DND-41 (cell line): ENCODE data around the gene MAGI1.

Experiments used
- ATAC-seq: fragments of 200-7000 bp; cut with Tn5 transposase; 3 replicates; pipeline ENCODE4 v1.9.1; 2021; ENCODE audit warnings: low read depth; ENCODE audit not compliant: insufficient read depth
- DNase-seq: peaks from one replicate; pipeline ENCODE4 v3.0.0-alpha.2; 2020
- H2AFZ ChIP-seq: 2 replicates; pipeline ENCODE4 v1.6.0; 2012; ENCODE audit warnings: low read depth, low read length
- H3K27ac ChIP-seq: 2 replicates; pipeline ENCODE4 v1.5.1; 2012; ENCODE audit warnings: low read length, inconsistent platforms
- H3K27me3 ChIP-seq: fragments of 200-600 bp; sonication (generic); 2 replicates; pipeline ENCODE4 v1.6.0; 2012; ENCODE audit warnings: low read length, mild to moderate bottlenecking, inconsistent platforms; ENCODE audit not compliant: insufficient read depth, poor library complexity
- H3K36me3 ChIP-seq: 2 replicates; pipeline ENCODE4 v1.5.1; 2012; ENCODE audit warnings: low read length, inconsistent platforms; ENCODE audit not compliant: insufficient read depth
- H3K4me1 ChIP-seq: 2 replicates; pipeline ENCODE4 v1.5.1; 2012; ENCODE audit warnings: mild to moderate bottlenecking, low read length; ENCODE audit not compliant: insufficient read depth
- H3K4me2 ChIP-seq: 2 replicates; pipeline ENCODE4 v1.6.0; 2012; ENCODE audit warnings: mild to moderate bottlenecking, moderate library complexity, low read length, inconsistent platforms; ENCODE audit not compliant: insufficient read depth
- H3K4me3 ChIP-seq, 2 experiments: fragments of 200-600 bp in 1 of 2; shearing (Covaris generic) in 1 of 2; 2 replicates each; pipeline ENCODE4 v1.5.1; 2012 to 2016; ENCODE audit warnings: inconsistent platforms in 2 of 2, low read length in 2 of 2, mild to moderate bottlenecking in 2 of 2, low read depth in 1 of 2, moderate library complexity in 1 of 2
- H3K79me2 ChIP-seq: 2 replicates; pipeline ENCODE4 v1.6.0; 2012; ENCODE audit warnings: low read length, inconsistent platforms; ENCODE audit not compliant: insufficient read depth
- H3K9ac ChIP-seq: 2 replicates; pipeline ENCODE4 v1.6.0; 2012; ENCODE audit warnings: low read depth, mild to moderate bottlenecking, inconsistent platforms, low read length, moderate library complexity
- H3K9me3 ChIP-seq: 2 replicates; pipeline ENCODE4 v1.5.1; 2012; ENCODE audit warnings: low read length, moderate library complexity, mild to moderate bottlenecking, inconsistent platforms; ENCODE audit not compliant: insufficient read depth, severe bottlenecking
- H4K20me1 ChIP-seq: 2 replicates; pipeline ENCODE4 v1.6.0; 2012; ENCODE audit warnings: low read length; ENCODE audit not compliant: insufficient read depth
- EZH2 ChIP-seq: IDR thresholded peaks from 3 replicates; pipeline ENCODE4 v1.6.1; 2012; ENCODE audit warnings: borderline replicate concordance, low read depth, mild to moderate bottlenecking, moderate library complexity, low read length, inconsistent platforms; ENCODE audit not compliant: severe bottlenecking
- TF ChIP-seq, protein P1 (sequence below): IDR thresholded peaks from 2 replicates; pipeline ENCODE4 v1.5.1; 2012; ENCODE audit warnings: borderline replicate concordance, low read length, moderate library complexity, mild to moderate bottlenecking; ENCODE audit not compliant: poor library complexity, severe bottlenecking; ENCODE audit errors: extremely low read depth

The MAGI1 gene

DNA sequence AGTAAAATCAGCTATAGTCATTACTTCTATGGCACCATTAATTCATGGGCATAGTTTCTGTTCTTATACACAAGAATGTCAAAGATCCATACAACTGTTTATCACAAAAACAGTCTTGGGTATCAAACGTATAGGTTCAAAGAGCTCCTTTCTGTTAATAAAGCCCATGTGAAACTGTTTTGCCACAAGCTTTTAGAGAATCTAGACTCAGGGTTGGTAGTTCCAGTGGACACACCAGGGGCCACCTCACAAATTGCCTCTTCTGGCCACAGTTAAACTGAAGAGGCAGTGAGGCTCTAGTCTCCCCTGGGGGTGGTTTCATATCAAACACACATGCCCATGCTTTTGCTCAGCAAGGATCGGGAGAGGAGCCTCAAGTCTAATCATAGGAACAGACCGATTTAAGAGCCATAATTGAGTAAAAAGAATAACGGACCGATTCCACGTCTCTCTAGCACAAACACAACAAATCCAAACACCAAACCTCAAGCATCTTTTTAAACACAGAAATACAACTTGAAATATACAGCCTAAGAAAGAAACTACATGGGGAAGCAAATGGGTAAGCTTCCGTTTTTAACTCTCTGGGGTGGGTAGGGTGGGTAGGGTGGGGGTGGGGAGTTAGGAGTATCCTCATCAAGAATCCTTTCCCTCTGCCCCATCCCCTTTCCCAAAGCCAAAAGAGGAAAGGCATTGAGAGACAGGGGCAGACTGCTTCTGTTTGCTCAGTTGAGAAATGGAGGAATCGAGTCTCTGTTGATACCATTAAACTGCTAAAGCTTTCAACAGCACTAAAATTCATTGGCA lies 443.3 kb downstream of the MAGI1 start:
- no peak for DNase-seq
- no peak for ATAC-seq
- no peak overlapping the region for H3K9ac ChIP-seq

DNA sequence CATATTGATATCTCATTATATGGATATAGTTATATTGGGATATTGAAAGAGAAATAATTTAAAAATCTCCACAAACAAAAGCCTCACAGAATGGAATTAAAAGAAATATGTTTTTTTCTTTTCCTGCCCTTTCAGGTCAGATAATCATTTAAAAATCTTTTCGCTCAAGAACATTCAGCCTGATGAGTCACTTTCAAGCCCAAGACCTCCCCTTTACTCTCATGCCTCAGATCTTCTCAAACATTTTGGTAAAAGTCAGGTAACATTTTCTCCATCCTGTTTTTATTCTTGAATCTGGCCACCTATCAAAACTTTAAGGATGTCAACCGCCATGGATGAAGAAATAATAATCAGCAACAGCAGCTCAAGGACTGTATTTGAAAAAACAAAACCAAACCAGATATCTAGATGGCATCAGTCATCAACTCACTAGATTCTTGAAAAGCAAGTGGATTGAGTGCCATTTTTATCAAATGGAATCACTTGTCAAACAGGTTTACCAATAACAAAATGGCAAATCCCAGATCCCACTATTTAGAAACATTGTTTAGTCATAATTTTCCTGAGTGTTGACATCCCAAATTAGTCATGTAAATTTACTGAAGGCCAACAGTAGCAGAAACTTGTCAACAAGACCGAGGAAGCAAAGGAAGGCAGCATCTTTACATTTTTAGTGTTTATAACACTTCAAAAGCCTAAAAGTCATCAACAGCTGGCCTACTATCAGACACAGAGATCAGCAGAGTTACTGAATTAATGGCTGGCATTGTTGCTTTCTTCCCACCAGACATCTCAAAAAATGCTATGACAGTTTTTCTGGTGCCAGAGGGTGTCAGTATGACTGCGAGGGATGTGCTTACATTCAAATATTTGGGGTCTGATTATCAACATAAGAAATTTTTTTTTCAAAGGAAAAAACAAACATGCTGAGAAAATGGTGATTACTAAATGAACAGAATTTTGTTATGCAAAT lies 444.7 kb downstream of the MAGI1 start:
- H3K4me3 ChIP-seq, result no peak overlapping the region
- no peak overlapping the region for H3K27ac ChIP-seq
- no peaks in the 10 kb centered on the region for H3K4me1 ChIP-seq
- DNase-seq (no peak), ATAC-seq (no peak)
- no peak for TF ChIP-seq EZH2
- TF ChIP-seq, protein P1, sequence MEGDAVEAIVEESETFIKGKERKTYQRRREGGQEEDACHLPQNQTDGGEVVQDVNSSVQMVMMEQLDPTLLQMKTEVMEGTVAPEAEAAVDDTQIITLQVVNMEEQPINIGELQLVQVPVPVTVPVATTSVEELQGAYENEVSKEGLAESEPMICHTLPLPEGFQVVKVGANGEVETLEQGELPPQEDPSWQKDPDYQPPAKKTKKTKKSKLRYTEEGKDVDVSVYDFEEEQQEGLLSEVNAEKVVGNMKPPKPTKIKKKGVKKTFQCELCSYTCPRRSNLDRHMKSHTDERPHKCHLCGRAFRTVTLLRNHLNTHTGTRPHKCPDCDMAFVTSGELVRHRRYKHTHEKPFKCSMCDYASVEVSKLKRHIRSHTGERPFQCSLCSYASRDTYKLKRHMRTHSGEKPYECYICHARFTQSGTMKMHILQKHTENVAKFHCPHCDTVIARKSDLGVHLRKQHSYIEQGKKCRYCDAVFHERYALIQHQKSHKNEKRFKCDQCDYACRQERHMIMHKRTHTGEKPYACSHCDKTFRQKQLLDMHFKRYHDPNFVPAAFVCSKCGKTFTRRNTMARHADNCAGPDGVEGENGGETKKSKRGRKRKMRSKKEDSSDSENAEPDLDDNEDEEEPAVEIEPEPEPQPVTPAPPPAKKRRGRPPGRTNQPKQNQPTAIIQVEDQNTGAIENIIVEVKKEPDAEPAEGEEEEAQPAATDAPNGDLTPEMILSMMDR, result no peak
- no peaks in the 10 kb centered on the region for H4K20me1 ChIP-seq
- H3K9ac ChIP-seq, result no peak overlapping the region
- no peak overlapping the region for H2AFZ ChIP-seq
- no peaks in the 10 kb centered on the region for H3K27me3 ChIP-seq
- H3K36me3 ChIP-seq, result no peaks in the 10 kb centered on the region
- H3K4me2 ChIP-seq, result no peak overlapping the region
- H3K9me3 ChIP-seq, result no peaks in the 10 kb centered on the region
- no peaks in the 10 kb centered on the region for H3K79me2 ChIP-seq

More for the DNA sequence above, 443.3 kb downstream of the MAGI1 start:
- H3K79me2 ChIP-seq, result no peaks in the 10 kb centered on the region
- H3K4me3 ChIP-seq, result no peak overlapping the region
- H3K4me1 ChIP-seq, result no peaks in the 10 kb centered on the region
- no peak overlapping the region for H3K27ac ChIP-seq
- H2AFZ ChIP-seq, result no peak overlapping the region
- TF ChIP-seq, protein P1, result no peak
- TF ChIP-seq EZH2, result no peak
- no peaks in the 10 kb centered on the region for H3K9me3 ChIP-seq
- no peaks in the 10 kb centered on the region for H3K27me3 ChIP-seq
- H3K4me2 ChIP-seq, result no peak overlapping the region
- no peaks in the 10 kb centered on the region for H4K20me1 ChIP-seq
- no peaks in the 10 kb centered on the region for H3K36me3 ChIP-seq

DNA sequence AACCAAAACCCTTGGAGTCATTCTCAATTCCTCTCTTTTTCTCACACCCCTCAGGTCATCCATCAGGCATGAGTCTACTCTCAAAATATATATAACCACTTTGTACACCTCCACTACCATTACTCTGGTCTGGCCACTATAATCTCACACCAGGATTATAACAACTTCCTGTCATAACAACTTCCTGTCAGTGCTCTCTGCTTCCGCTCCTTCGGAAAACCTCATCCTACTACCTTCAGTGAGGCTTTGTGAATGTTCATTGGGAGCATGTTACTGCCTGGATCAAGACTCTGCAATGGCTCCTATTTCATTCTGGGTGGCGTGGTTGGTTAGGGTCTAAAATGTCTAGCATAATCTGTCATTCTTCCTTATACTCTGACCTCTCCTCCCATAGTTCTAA lies 447.4 kb downstream of the MAGI1 start:
- ATAC-seq (no peak), DNase-seq (no peak)
- no peak overlapping the region for H3K4me3 ChIP-seq
- H3K27ac ChIP-seq, result no peak overlapping the region
- no peak overlapping the region for H3K4me2 ChIP-seq
- no peak overlapping the region for H3K9ac ChIP-seq
- TF ChIP-seq EZH2, result no peak
- TF ChIP-seq, protein P1, result no peak
- H3K9me3 ChIP-seq, result no peaks in the 10 kb centered on the region
- H3K36me3 ChIP-seq, result no peaks in the 10 kb centered on the region
- H2AFZ ChIP-seq, result no peak overlapping the region
- no peaks in the 10 kb centered on the region for H3K27me3 ChIP-seq
- no peaks in the 10 kb centered on the region for H3K4me1 ChIP-seq
- no peaks in the 10 kb centered on the region for H3K79me2 ChIP-seq
- no peaks in the 10 kb centered on the region for H4K20me1 ChIP-seq
